ENCODE results near the gene RAP1GAP. TPM values are rescaled to one million over a fixed set of nuclear protein-coding genes. Genes with fewer than 3 reads are reported as not detected.

The RAP1GAP gene
- total and polyA plus RNA-seq, 2 of the 13 experiments (the other 11 are each of a cell fraction or from before 2014, with no cell fraction given), result 11.9 to 37.5 TPM

DNA sequence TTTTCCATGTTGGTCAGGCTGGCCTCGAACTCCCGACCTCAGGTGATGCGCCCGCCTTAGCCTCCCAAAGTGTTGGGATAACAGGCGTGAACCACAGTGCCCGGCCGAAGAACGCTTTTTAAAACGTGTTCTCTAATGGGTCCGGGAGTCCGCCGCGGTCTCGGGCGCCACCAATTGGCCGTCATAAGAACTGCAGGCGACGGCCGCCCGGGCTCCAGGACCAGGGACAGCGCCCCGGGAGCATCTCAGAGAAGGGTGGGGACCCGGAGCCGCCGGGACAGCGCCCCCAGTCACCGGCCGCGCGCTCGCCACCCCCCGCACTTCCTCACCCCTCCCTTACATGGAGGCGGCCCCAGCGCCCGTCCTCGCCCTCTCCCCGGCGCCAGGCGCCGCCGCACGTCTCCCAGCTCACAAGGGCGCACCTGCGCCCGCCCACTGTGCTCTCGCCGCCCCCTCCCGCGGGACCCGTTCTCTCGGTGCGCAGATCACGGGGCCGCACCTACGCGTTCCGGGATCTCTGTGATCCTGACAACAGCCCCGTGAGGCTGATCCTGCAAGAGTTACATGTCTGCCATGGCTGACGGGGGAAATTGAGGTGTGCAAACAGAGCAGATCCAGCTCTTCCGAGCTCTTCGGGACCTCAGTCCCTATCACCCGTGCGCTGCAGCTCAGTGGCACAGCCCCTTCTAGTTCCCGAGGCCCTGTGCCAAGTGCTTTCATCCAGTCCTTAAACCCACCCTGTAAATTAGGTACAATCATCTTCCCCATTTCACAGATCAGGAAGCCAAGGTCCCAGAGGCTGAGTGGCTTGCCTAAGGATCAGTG lies 9.8 kb downstream of the RAP1GAP start (continued):
- TF ChIP-seq, protein P1, sequence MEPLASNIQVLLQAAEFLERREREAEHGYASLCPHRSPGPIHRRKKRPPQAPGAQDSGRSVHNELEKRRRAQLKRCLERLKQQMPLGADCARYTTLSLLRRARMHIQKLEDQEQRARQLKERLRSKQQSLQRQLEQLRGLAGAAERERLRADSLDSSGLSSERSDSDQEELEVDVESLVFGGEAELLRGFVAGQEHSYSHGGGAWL (CRISPR knock-in tag; IDR thresholded peaks at IDR 0.05), result peak; percentile 99
- TF ChIP-seq PAX8 (CRISPR knock-in tag; IDR thresholded peaks at IDR 0.05; ENCODE audit: borderline replicate concordance) (0 out of 2 replicates have a peak, but pooled peaks have one; percentile 55), ZNF672 (CRISPR knock-in tag; IDR thresholded peaks at IDR 0.05) (peak; percentile 44; the same call in 1 of the 2 replicates), NFIC (IDR thresholded peaks at IDR 0.05; ENCODE audit: low read length) (no peak), SPEN (CRISPR knock-in tag; IDR thresholded peaks at IDR 0.05; ENCODE audit: low read depth) (peak; percentile 65; the same call in 1 of the 2 replicates), KAT8 (CRISPR knock-in tag; IDR thresholded peaks at IDR 0.05) (peak; percentile 85), HNRNPK (IDR thresholded peaks at IDR 0.05; ENCODE audit: low read depth, low read length, poor library complexity, severe bottlenecking) (peak; percentile 63), ZNF337 (CRISPR knock-in tag; IDR thresholded peaks at IDR 0.05; ENCODE audit: borderline replicate concordance, low read depth) (peak; percentile 90; the same call in 1 of the 2 replicates), CC2D1A (CRISPR knock-in tag; IDR thresholded peaks at IDR 0.05) (0 out of 2 replicates have a peak, but pooled peaks have one; percentile 65), AHR (CRISPR knock-in tag; IDR thresholded peaks at IDR 0.05) (peak; percentile 97), ARID2 (CRISPR knock-in tag; IDR thresholded peaks at IDR 0.05; ENCODE audit: borderline replicate concordance) (peak; percentile 82; the same call in 1 of the 2 replicates), ZNF7 (CRISPR knock-in tag; IDR thresholded peaks at IDR 0.05) (peak; percentile 69; the same call in 1 of the 2 replicates), CHD4 (IDR thresholded peaks at IDR 0.05; ENCODE audit: borderline replicate concordance, low read length) (no peak)
- TF ChIP-seq, protein P2, sequence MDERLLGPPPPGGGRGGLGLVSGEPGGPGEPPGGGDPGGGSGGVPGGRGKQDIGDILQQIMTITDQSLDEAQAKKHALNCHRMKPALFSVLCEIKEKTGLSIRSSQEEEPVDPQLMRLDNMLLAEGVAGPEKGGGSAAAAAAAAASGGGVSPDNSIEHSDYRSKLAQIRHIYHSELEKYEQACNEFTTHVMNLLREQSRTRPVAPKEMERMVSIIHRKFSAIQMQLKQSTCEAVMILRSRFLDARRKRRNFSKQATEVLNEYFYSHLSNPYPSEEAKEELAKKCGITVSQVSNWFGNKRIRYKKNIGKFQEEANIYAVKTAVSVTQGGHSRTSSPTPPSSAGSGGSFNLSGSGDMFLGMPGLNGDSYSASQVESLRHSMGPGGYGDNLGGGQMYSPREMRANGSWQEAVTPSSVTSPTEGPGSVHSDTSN (CRISPR knock-in tag; IDR thresholded peaks at IDR 0.05), result no peak
- TF ChIP-seq, protein P3, sequence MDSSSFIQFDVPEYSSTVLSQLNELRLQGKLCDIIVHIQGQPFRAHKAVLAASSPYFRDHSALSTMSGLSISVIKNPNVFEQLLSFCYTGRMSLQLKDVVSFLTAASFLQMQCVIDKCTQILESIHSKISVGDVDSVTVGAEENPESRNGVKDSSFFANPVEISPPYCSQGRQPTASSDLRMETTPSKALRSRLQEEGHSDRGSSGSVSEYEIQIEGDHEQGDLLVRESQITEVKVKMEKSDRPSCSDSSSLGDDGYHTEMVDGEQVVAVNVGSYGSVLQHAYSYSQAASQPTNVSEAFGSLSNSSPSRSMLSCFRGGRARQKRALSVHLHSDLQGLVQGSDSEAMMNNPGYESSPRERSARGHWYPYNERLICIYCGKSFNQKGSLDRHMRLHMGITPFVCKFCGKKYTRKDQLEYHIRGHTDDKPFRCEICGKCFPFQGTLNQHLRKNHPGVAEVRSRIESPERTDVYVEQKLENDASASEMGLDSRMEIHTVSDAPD (CRISPR knock-in tag; IDR thresholded peaks at IDR 0.05), result no peak; the same call in 1 of the 2 replicates
- TF ChIP-seq, protein P4, sequence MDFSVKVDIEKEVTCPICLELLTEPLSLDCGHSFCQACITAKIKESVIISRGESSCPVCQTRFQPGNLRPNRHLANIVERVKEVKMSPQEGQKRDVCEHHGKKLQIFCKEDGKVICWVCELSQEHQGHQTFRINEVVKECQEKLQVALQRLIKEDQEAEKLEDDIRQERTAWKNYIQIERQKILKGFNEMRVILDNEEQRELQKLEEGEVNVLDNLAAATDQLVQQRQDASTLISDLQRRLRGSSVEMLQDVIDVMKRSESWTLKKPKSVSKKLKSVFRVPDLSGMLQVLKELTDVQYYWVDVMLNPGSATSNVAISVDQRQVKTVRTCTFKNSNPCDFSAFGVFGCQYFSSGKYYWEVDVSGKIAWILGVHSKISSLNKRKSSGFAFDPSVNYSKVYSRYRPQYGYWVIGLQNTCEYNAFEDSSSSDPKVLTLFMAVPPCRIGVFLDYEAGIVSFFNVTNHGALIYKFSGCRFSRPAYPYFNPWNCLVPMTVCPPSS (IDR thresholded peaks at IDR 0.05), result no peak
- TF ChIP-seq, protein P5, sequence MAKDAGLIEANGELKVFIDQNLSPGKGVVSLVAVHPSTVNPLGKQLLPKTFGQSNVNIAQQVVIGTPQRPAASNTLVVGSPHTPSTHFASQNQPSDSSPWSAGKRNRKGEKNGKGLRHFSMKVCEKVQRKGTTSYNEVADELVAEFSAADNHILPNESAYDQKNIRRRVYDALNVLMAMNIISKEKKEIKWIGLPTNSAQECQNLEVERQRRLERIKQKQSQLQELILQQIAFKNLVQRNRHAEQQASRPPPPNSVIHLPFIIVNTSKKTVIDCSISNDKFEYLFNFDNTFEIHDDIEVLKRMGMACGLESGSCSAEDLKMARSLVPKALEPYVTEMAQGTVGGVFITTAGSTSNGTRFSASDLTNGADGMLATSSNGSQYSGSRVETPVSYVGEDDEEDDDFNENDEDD (CRISPR knock-in tag; IDR thresholded peaks at IDR 0.05; ENCODE audit: borderline replicate concordance), result peak; percentile 57; the same call in 1 of the 2 replicates
- TF ChIP-seq, protein P6, sequence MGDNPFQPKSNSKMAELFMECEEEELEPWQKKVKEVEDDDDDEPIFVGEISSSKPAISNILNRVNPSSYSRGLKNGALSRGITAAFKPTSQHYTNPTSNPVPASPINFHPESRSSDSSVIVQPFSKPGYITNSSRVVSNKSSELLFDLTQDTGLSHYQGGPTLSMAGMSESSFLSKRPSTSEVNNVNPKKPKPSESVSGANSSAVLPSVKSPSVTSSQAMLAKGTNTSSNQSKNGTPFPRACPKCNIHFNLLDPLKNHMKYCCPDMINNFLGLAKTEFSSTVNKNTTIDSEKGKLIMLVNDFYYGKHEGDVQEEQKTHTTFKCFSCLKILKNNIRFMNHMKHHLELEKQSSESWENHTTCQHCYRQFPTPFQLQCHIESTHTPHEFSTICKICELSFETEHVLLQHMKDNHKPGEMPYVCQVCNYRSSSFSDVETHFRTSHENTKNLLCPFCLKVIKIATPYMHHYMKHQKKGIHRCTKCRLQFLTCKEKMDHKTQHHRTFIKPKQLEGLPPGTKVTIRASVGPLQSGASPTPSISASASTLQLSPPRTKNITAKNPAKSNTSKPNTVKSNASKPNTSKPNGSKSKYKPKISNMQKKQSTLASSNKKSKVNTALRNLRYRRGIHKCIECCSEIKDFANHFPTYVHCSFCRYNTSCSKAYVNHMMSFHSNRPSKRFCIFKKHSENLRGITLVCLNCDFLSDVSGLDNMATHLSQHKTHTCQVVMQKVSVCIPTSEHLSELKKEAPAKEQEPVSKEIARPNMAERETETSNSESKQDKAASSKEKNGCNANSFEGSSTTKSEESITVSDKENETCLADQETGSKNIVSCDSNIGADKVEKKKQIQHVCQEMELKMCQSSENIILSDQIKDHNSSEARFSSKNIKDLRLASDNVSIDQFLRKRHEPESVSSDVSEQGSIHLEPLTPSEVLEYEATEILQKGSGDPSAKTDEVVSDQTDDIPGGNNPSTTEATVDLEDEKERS (CRISPR knock-in tag; IDR thresholded peaks at IDR 0.05), result peak; percentile 53; the same call in 1 of the 2 replicates
- TF ChIP-seq, protein P7, sequence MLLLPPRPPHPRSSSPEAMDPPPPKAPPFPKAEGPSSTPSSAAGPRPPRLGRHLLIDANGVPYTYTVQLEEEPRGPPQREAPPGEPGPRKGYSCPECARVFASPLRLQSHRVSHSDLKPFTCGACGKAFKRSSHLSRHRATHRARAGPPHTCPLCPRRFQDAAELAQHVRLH (CRISPR knock-in tag; IDR thresholded peaks at IDR 0.05; ENCODE audit: borderline replicate concordance, low read depth), result peak; percentile 97

Measured in HepG2 (cell line).